Measurements from ENCODE around the gene RFTN2.

GRCh38 chr2:197558393-197558792, 117.0 kb downstream of the RFTN2 start:
- TF ChIP-seq CTCF (IDR thresholded peaks at IDR 0.05 in 4 of 5, conservative IDR thresholded peaks at IDR 0.05 in 1 of 5): no peak
- no peak for TF ChIP-seq POLR2A (IDR thresholded peaks at IDR 0.05)
